ENCODE measurements around the gene SLC6A2.

DNA sequence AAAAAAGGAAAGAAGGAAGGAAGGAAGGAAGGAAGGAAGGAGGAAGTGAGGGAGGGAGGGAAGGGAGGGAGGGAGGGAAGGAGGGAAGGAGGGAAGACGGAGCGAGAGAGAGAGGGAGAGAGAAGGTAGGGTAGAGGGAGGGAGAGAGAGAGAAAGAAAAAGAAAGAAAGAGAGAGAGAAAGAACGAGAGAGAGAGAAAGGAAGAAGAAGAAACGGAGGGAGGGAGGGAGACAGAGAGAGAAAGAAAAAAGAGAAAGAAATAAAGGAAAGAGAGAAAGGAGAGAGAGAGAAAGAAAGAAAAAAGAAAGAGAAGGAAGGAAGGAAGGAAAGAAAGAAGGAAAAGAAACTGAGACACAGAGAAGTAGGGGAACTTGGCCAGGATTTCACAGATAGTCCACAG is 8.4 kb upstream of the SLC6A2 start:
- TF ChIP-seq POLR2A (conservative IDR thresholded peaks at IDR 0.05) (no peak), RBM14 (IDR thresholded peaks at IDR 0.05; ENCODE audit: borderline replicate concordance, insufficient read depth, low read depth, low read length) (no peak), ARNT (IDR thresholded peaks at IDR 0.05) (no peak), HLTF (IDR thresholded peaks at IDR 0.05) (no peak), MYC (IDR thresholded peaks at IDR 0.05; ENCODE audit: low read depth, low read length) (no peak), MYC (CRISPR knock-in tag; IDR thresholded peaks at IDR 0.05; ENCODE audit: borderline replicate concordance, low read depth) (no peak), SP1 (CRISPR knock-in tag; IDR thresholded peaks at IDR 0.05) (no peak), YY1 (IDR thresholded peaks at IDR 0.05; ENCODE audit: borderline replicate concordance in 1 of 3, control insufficient read depth in 1 of 3, extremely low read depth in 1 of 3, insufficient read depth in 3 of 3, insufficient read length in 1 of 3, insufficient replicate concordance in 2 of 3, low read depth in 1 of 3, low read length in 2 of 3) (no peak), SP2 (IDR thresholded peaks at IDR 0.05; ENCODE audit: extremely low read depth, low read depth, low read length, poor library complexity, severe bottlenecking) (no peak), ZNF217 (CRISPR knock-in tag; IDR thresholded peaks at IDR 0.05) (no peak)

All from K562 (cell line).